ENCODE measurements around the gene CHTF8. TPM values are rescaled to one million over a fixed set of nuclear protein-coding genes. Genes with fewer than 3 reads are reported as not detected.
"Not testable (repeated sequence)": the region's sequence is repeated elsewhere in the genome, so short reads cannot be mapped to it uniquely, and the experiment has no call there.

The CHTF8 gene
- total RNA-seq, 1 experiment from 2014 or later, result 161 TPM

DNA sequence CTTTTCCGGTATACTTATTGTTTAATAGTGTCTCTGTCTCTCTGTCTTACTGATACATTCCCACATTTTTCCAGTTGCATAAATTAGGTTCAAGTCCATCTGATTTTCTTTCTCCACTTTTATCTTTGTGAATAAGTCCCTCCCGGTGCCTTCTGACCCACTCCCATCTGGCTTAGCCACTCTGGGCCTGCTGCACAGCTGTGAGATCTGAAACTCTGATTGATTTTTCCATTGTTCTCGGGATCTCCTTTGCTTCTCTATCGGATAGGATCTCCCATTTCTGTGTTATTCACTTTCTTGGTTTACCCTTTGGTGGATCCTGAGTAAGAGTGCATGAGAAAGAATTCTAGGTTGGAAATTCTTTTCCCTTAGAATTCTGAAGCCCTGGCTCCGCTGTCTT, 8.6 kb upstream of the CHTF8 start:
- ChIA-PET CTCF (no interaction called here), POLR2A (ENCODE audit: unreplicated experiment) (no interaction called here)
- Histone ChIP-seq H3F3A (ENCODE audit: insufficient read depth, low read depth) (peaks cover 14% of the 10 kb centered on the region; the same call in 1 of the 2 replicates), H2AFZ (no peak overlapping the region), H3K9me2 (ENCODE audit: insufficient read depth) (no peaks in the 10 kb centered on the region), H3K36me3 (ENCODE audit: low read depth) (peaks cover 62% of the 10 kb centered on the region), H3K27ac (no peak overlapping the region), H4K20me1 (ENCODE audit: insufficient read depth) (peaks cover 16% of the 10 kb centered on the region), H3K27me3 (ENCODE audit: insufficient read depth, low read depth) (no peaks in the 10 kb centered on the region), H3K9me3 (ENCODE audit: insufficient read depth, low read depth) (no peaks in the 10 kb centered on the region), H3K79me2 (ENCODE audit: low read depth) (peaks cover 13% of the 10 kb centered on the region), H3K4me3 (no peak overlapping the region), H3K4me2 (no peak overlapping the region), H3K4me1 (replicated peaks; ENCODE audit: insufficient read depth) (no peaks in the 10 kb centered on the region)
- BruUV-seq (replicated peaks), result no TSS peak
- TF ChIP-seq EZH2 (IDR thresholded peaks at IDR 0.05; ENCODE audit: low read depth) (no peak), CTCF (conservative IDR thresholded peaks at IDR 0.05) (no peak)
- DNase-seq, result no peak
- intact Hi-C loops (cut with micrococcal nuclease; ENCODE audit: unreplicated experiment), result no loop called here

- H3K4me2 ChIP-seq; BruUV-seq (replicated peaks); H2AFZ ChIP-seq; intact Hi-C loops (cut with micrococcal nuclease; ENCODE audit: unreplicated experiment); H3K9me2 ChIP-seq (ENCODE audit: insufficient read depth); DNase-seq; H3K9me3 ChIP-seq (ENCODE audit: insufficient read depth, low read depth); CTCF ChIA-PET; H3F3A ChIP-seq (ENCODE audit: insufficient read depth, low read depth); H3K27me3 ChIP-seq (ENCODE audit: insufficient read depth, low read depth); H3K4me1 ChIP-seq (replicated peaks; ENCODE audit: insufficient read depth); H3K27ac ChIP-seq; H3K4me3 ChIP-seq: not testable (repeated sequence)
- POLR2A ChIA-PET (ENCODE audit: unreplicated experiment), result interaction anchor here (0.5 kb wide), 1 partner anchor 836 kb away, joined by 3 read pairs; no protein-coding TSS in a partner anchor
- H4K20me1 ChIP-seq (ENCODE audit: insufficient read depth), result peaks cover 26% of the 10 kb centered on the region
- H3K36me3 ChIP-seq (ENCODE audit: low read depth), result peaks cover 54% of the 10 kb centered on the region
- peaks cover 29% of the 10 kb centered on the region for H3K79me2 ChIP-seq (ENCODE audit: low read depth)
Observed at GRCh38 chr16:69139464-69139863, 7.1 kb upstream of the CHTF8 start.

- H3K4me2 ChIP-seq, result no peak overlapping the region
- peaks cover 35% of the 10 kb centered on the region for H4K20me1 ChIP-seq (ENCODE audit: insufficient read depth)
- no peak overlapping the region for H3K27ac ChIP-seq
- POLR2A ChIA-PET (ENCODE audit: unreplicated experiment), result no interaction called here
- no peaks in the 10 kb centered on the region for H3K27me3 ChIP-seq (ENCODE audit: insufficient read depth, low read depth)
- no peak overlapping the region for H2AFZ ChIP-seq
- intact Hi-C loops (cut with micrococcal nuclease; ENCODE audit: unreplicated experiment), result no loop called here
- H3F3A ChIP-seq (ENCODE audit: insufficient read depth, low read depth), result peaks cover 9% of the 10 kb centered on the region; the same call in 1 of the 2 replicates
- H3K9me2 ChIP-seq (ENCODE audit: insufficient read depth), result no peaks in the 10 kb centered on the region
- no TSS peak for BruUV-seq (replicated peaks)
- TF ChIP-seq EZH2 (IDR thresholded peaks at IDR 0.05; ENCODE audit: low read depth), result no peak
- H3K4me1 ChIP-seq (replicated peaks; ENCODE audit: insufficient read depth), result peaks cover 7% of the 10 kb centered on the region
- no peaks in the 10 kb centered on the region for H3K9me3 ChIP-seq (ENCODE audit: insufficient read depth, low read depth)
- peaks cover 46% of the 10 kb centered on the region for H3K36me3 ChIP-seq (ENCODE audit: low read depth)
- no peak for DNase-seq
- CTCF ChIA-PET, result no interaction called here
- H3K79me2 ChIP-seq (ENCODE audit: low read depth), result peaks cover 37% of the 10 kb centered on the region
- H3K4me3 ChIP-seq, result no peak overlapping the region
Observed at GRCh38 chr16:69138608-69139007, 6.2 kb upstream of the CHTF8 start.

GRCh38 chr16:69133373-69133954, 1.1 kb upstream of the CHTF8 start:
- no peak for DNase-seq
- Histone ChIP-seq H2AFZ (no peak overlapping the region), H3K36me3 (ENCODE audit: low read depth) (peaks cover 25% of the 10 kb centered on the region), H3K27me3 (ENCODE audit: insufficient read depth, low read depth) (no peaks in the 10 kb centered on the region), H3K79me2 (ENCODE audit: low read depth) (peaks cover 84% of the 10 kb centered on the region), H3K9me3 (ENCODE audit: insufficient read depth, low read depth) (no peaks in the 10 kb centered on the region), H3K4me1 (replicated peaks; ENCODE audit: insufficient read depth) (peaks cover 26% of the 10 kb centered on the region), H3F3A (ENCODE audit: insufficient read depth, low read depth) (peaks cover 28% of the 10 kb centered on the region), H4K20me1 (ENCODE audit: insufficient read depth) (peaks cover 45% of the 10 kb centered on the region), H3K9me2 (ENCODE audit: insufficient read depth) (no peaks in the 10 kb centered on the region), H3K27ac (no peak overlapping the region), H3K4me2 (peak overlapping the region; percentile 85), H3K4me3 (peak overlapping the region; percentile 100)
- intact Hi-C loops (cut with micrococcal nuclease; ENCODE audit: unreplicated experiment), result loop anchor here (2.0 kb wide), 1 partner anchor 605 kb away; no protein-coding TSS in a partner anchor
- ChIA-PET CTCF (interaction anchor here (0.5 to 0.6 kb wide), 2 partner anchors 12 to 84 kb away, joined by 3 to 4 read pairs; no protein-coding TSS in a partner anchor), POLR2A (ENCODE audit: unreplicated experiment) (interaction anchor here (0.6 kb wide), 2 partner anchors 61 to 136 kb away, joined by 6 to 9 read pairs; no protein-coding TSS in a partner anchor)
- TF ChIP-seq CTCF (conservative IDR thresholded peaks at IDR 0.05), result no peak
- TF ChIP-seq EZH2 (IDR thresholded peaks at IDR 0.05; ENCODE audit: low read depth), result no peak
- BruUV-seq (replicated peaks), result no TSS peak

All from PC-9 (cell line).